Measurements from ENCODE around the gene LGALSL.
"Not testable (repeated sequence)": the region's sequence is repeated elsewhere in the genome, so short reads cannot be mapped to it uniquely, and the experiment has no call there.

Gene LGALSL

GRCh38 chr2:64442801-64443429, 11.0 kb upstream of the LGALSL start:
- no peak for DNase-seq

GRCh38 chr2:64445970-64446369, 8.0 kb upstream of the LGALSL start:
- not testable (repeated sequence) for DNase-seq

DNA sequence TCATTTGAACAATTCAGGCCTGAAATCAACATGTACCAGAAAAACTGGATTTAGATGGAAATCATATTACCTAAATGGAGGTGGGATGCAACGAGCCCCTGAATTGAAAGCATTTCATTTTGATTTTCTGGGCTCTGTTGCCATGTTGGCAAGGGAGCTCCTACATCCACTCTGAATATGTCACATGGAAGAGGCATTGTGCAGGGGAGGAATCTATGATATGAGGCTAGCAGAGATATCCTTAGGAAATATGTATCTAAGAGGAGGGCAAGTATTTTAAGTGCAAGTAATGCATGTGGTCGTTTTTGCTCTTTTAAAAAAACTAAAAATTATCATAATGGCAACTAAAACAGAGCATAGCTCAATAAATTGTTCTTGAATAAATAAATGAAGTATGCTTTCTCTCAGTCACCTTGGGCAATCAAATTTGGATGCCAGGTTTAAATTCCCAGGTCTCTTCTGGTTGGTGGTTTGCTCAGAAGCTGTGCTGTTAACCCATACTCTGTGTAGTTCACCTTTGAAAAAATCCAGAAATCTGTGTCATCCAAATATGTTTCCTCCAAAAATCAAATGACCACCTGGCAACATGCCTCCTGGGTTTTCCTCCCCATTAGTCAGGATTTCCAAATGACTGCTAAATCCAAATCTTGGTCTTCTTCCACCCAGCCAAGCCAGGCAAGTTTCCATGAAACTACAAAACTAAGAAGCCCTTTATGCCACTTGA, 6.5 kb upstream of the LGALSL start:
- no peak for DNase-seq

GRCh38 chr2:64448041-64448426, 5.9 kb upstream of the LGALSL start:
- DNase-seq: no peak

DNA sequence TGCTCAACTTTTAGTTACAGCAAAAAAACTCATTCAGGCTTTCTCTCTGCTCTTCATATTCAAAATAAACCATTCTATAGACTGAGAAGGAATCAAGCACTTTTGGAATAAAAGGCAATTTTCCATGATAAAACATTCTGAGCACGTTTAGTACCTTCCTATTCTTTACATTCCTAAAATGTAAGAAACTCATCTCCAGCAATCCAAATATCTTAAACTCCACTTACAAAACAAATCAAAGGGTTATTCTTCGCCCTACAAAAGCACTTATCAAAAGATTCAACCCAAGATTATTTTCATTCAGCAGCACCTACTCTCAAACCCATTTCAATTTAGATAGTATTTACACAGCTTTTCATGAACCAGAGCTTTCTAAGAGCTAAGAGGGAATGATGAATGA, 2.9 kb upstream of the LGALSL start:
- DNase-seq: no peak

DNA sequence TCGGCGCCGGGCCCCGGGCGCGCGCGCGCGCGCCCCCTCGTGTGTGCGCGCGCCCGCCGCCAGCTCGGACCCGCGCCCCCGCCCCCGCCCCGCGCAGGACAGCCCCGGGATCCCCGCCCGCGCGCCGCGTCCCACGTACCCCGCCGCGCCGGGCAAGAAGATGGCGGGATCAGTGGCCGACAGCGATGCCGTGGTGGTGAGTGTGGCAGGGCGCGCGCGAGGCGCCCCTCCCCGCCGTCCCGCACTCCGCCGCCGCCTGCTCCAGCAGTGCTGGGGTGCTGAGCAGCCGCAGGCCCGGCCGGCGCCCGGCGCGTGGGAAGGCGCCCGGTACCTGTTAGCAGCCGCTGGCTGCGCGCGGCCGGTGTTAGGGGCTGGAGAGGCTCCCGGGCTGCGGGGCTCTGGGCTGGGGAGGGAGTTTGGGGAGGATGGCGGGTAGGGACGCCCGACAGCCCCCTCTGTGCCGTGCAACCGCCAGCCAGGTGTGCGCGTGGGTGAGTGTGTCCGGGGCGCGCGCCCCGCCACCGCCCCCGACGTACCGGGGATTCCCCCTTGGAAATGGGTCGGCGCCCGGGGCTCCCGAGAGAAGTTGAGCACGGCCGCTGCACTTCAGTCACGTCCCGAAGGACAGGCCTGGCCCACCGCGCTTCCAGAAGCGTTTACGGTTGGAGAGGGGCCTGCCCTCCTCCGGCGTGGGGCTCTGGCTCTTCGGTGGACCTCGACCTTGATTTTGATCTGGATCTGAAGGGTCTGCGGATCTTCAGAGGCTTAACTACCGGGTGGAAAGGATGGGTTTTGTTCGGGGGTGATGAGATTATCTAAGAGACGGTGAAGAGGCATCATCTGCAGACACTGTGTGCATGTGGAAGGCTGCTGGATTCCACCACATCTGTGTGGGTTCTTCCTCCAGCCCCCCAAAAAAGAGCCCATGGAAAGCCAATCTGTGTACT, 697 bp downstream of the LGALSL start:
- DNase-seq: no peak

GRCh38 chr2:64455545-64455944, 1.6 kb downstream of the LGALSL start:
- no peak for DNase-seq

- no peak for DNase-seq
Observed at GRCh38 chr2:64456293-64456692, 2.3 kb downstream of the LGALSL start.

GRCh38 chr2:64457524-64457923, 3.6 kb downstream of the LGALSL start:
- DNase-seq: no peak

- DNase-seq: no peak
Observed at GRCh38 chr2:64459575-64459974, 5.6 kb downstream of the LGALSL start.

- no peak for DNase-seq
Observed at GRCh38 chr2:64460330-64460729, 6.4 kb downstream of the LGALSL start.

DNA sequence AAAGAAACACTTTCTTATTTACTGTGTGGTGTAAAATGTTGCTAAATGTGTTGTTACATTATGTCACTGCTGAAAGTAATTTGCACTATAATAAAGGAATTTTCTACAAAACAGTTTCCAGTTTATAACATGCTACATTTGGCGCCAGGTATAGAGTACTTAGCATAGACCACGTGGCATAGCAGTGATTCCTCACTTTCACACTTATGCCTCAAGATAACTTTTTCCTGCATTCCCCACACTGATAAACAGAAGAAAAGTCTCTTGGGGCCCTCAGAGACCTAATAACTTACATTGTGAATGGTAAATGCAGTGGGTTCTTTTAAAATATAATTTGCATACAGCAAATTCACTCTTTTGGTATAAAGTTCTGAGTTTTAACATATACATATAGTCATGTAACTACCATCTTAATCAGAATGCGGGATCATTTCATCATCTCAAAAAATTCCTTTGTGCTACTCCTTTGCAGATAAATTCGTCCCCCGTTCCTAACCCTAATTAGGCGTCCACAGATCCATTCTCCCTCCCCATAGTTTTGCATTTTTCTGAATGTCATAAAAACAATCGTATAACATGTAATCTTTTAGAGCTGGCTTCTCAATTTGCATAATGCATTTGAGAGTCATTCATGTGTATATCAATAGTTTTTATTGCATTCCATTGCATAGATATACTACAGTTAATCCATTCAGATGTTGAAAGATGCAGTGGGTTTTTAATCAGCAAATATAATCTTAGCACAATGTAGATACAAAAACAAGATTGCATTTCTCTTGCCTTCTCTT, 7.5 kb downstream of the LGALSL start:
- no peak for DNase-seq

GRCh38 chr2:64462171-64462570, 8.2 kb downstream of the LGALSL start:
- no peak for DNase-seq

GRCh38 chr2:64462940-64463700, 9.2 kb downstream of the LGALSL start:
- no peak for DNase-seq

GRCh38 chr2:64463781-64464180, 9.8 kb downstream of the LGALSL start:
- DNase-seq: no peak

- DNase-seq: no peak
Observed at GRCh38 chr2:64466478-64467085, 12.6 kb downstream of the LGALSL start.

DNA sequence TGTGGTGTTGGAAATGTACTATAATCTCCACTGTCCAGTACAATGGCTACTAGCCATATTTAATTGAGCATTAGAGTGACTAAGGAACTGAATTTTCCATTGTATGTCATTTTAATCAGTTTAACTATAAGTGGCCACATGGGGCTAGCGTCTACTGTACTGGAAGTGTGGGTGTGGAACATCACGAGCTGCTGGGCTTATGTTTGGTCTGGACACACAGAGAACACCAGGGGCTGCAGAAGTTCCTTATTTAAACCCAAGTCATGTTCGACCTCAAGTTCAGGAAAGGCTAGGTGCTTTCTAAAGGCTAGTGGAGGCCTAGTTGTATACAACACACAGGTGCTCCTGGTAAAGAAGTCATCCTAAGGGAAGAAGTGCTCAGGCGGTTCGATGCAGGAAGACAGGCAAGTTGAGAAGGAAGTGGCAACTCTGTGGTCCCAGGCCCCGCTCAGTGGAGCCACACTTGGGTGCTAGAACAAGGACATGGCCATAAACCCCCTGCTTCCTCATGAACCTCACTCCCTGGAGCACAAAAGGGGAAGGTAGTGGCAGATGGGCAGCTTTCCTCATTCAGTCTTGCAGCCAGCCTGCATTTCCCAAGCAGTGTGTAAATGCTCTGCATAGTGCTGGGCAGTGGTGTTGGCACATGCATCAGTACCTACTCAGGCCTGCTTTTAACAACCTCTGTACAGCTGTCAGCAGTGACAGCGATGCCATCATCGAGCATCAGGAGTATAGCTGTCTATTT, 13.3 kb downstream of the LGALSL start:
- DNase-seq: no peak

GRCh38 chr2:64469261-64469660, 15.3 kb downstream of the LGALSL start:
- no peak for DNase-seq

GRCh38 chr2:64470071-64470470, 16.1 kb downstream of the LGALSL start:
- DNase-seq: no peak

DNA sequence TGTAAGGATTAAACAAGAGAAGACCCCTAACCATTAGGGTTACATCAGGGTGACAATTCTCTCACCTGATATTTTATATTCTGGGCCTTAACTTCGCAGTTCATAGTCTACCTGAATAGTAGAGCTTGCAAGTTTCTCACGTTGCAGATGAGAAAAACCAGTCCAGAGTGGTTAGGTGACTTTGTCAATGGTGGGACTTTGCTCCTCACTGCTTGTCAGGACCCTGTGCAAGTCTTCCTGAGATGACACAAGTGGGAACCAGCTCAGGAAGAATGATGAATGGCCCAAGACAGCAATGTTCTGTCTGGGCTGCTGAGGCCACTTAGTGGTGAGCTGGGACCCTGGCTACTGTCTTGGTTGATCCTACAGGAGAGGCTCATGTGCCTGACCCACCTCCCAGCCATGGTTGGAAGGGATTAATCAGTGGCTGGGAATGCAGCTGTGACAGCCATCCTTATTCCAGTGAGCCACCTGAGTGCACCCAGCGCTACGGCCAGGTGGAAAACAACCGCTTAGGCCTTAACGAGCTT, 16.9 kb downstream of the LGALSL start:
- no peak for DNase-seq

DNA sequence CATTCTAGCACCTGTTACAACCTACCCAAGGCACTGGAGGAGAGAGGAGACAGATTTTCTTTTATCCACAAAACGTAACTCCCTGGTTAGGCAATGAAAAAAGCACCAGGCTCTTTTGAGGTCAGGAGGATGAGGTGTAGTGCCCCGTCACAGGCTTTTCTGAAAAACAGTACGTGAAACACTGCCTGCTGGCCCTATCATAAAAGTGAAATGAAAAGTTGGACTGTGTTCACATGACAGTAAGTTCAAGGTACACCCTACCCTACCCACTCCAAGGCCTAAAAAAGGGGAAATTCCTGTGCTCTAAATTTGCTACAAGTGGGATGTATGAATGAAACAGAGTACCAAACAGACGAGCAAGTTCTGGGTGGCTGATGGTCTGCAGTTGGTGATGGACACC, 17.6 kb downstream of the LGALSL start:
- DNase-seq: no peak

Measured in SHP77 (cell line).